ENCODE results near the gene ANKS1B.
"Not testable (repeated sequence)": the region's sequence is repeated elsewhere in the genome, so short reads cannot be mapped to it uniquely, and the experiment has no call there.

ANKS1B gene

GRCh38 chr12:99704036-99704435 lies 280.7 kb downstream of the ANKS1B start:
- no peak for DNase-seq (ENCODE audit: low spot score)

- no peak for DNase-seq (ENCODE audit: low spot score)
Measured at GRCh38 chr12:99700032-99700431, 284.7 kb downstream of the ANKS1B start.

GRCh38 chr12:99695050-99695449 lies 289.7 kb downstream of the ANKS1B start:
- DNase-seq (ENCODE audit: low spot score): no peak

DNA sequence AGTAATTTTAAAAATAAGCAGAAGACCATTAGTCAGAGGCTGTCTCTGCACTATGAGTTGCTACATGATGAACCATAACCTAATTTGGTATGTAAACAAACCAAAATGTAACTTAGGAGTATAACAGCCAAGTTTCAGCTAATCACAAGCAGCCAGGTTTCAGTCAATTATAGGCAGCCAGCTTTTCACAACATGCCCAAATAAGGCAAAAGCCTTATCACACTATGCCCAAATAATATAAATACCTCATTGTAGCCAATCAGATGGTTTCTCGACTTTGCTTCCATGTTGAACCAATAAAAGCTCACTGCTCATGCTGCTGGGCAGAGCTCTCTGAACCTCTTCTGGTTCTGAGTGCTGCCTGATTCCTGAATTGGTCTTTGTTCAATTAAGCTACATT lies 298.6 kb downstream of the ANKS1B start:
- DNase-seq (ENCODE audit: low spot score): no peak

DNA sequence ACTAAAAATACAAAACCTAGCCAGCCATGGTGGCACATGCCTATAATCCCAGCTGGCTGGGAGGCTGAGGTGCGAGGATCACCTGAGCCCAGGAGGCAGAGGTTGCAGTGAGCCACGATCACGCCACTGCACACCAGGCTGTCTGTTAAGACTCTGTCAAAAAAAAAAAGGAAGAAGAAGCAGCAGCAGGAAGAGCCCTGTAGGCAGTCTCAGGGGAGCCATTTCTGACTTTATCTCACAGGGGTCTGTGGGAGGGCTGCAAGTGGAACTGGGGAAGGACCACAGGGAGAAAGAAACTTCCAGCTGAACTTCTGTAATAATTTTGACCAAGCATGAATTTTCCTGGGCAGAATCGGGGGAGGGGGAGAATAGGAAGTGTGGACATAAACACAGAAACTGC lies 304.5 kb downstream of the ANKS1B start:
- no peak for DNase-seq (ENCODE audit: low spot score)

DNA sequence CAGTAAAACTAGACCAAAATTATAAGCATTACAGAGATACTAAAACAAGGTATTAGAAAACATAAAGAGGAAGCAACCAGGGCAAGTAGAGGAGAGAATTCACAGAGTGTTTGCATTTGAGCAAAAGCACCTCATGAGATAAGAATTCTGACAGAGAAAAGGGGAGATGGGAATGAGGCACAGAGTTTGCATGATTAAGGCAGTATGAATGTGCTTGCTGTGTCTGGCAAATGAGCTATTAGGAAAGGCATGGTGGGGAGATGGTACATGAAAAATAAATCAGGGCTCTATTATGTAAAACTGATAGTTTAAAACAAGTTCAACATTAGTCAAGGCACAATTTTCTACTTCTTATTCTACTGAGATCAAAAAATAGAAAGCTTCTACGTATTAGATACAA lies 314.1 kb downstream of the ANKS1B start:
- DNase-seq (ENCODE audit: low spot score): no peak

GRCh38 chr12:99658671-99659349 lies 325.9 kb downstream of the ANKS1B start:
- no peak for DNase-seq (ENCODE audit: low spot score)

DNA sequence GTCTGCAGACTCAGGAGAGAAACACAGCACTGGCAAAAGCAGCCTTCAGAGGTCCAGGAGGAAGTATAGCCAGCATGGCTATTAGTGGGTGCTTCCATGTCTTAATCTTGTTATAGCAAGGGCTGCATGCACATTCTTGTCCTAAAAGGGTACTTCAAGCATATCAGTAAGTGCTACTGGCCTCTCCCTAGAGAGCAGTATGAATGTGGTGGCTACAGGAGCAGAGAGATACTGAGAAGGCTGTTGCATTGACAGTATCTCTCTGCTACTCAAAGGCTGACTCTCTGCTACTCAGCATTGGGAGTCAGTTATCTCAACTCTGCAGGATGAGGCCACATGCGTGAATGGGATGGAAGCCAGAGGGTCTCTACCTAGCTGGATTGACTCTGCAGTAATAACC lies 335.2 kb downstream of the ANKS1B start:
- DNase-seq (ENCODE audit: low spot score): no peak

DNA sequence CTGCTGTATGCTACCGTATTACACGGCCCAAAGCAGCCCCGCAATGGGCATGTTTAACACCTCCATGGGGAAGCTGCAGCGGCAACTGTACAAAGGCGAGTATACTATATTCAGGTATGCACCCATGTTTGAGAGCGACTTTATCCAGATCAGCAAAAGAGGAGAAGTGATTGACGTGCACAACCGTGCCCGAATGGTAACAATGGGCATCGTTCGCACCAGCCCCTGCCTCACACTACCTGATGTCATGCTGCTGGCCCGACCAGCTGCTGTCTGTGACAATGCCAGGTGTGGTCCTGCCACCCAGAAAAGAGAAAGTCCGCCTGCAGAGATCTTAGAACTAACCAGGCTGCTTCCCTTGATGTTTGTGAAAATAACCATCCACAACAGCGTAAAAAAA lies 336.6 kb downstream of the ANKS1B start:
- DNase-seq (ENCODE audit: low spot score): no peak

DNA sequence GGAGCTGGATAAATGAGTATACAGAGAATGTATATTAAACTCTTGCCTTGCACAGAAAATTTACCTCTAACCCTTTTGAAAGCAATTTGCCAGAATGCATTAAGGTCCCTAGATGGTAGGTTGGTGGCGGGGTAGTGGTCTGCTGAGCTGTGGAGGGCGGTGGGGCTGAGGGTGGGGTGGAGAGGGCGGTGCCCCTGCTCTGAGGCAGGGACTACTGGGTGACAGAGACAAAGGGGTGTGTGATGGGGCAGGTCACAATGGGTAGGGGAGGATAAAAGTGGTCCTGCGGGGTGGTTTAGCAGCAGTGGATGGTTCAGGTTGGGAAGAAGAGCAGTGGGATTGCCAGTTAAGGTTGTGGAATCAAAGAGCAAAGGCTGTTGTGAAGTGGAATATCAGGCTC lies 337.3 kb downstream of the ANKS1B start, which contains the start of gene GARIN6:
TSS of gene GARIN6 (plus strand) at position 301 of the 400 bp plus-strand sequence. CDS start 422 bp downstream, outside the sequence.
- no peak for DNase-seq (ENCODE audit: low spot score)

- no peak for DNase-seq (ENCODE audit: low spot score)
Measured at GRCh38 chr12:99644629-99645028, 340.1 kb downstream of the ANKS1B start.

DNA sequence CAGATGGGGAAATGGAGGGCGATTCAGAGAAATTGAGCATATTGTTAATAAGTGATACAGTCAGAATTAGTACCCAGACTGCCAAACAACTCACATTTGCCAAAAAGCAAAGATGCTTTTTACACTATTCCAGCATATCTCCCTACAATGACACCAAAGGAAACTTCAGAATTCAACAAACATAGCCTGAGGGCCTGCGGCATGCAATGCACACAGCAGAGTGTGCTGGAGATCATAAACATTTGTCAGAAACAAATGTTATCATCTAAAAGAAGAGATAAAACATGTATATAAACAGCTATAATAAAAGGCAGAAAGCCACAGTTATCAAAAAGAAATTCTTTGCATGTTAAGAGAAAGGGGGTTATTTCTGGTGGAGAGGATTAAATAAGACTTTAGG lies 357.3 kb downstream of the ANKS1B start:
- DNase-seq (ENCODE audit: low spot score): no peak

- not testable (repeated sequence) for DNase-seq (ENCODE audit: low spot score)
Measured at GRCh38 chr12:99624591-99624990, 360.1 kb downstream of the ANKS1B start.

- no peak for DNase-seq (ENCODE audit: low spot score)
Measured at GRCh38 chr12:99620159-99620479, 364.6 kb downstream of the ANKS1B start.

DNA sequence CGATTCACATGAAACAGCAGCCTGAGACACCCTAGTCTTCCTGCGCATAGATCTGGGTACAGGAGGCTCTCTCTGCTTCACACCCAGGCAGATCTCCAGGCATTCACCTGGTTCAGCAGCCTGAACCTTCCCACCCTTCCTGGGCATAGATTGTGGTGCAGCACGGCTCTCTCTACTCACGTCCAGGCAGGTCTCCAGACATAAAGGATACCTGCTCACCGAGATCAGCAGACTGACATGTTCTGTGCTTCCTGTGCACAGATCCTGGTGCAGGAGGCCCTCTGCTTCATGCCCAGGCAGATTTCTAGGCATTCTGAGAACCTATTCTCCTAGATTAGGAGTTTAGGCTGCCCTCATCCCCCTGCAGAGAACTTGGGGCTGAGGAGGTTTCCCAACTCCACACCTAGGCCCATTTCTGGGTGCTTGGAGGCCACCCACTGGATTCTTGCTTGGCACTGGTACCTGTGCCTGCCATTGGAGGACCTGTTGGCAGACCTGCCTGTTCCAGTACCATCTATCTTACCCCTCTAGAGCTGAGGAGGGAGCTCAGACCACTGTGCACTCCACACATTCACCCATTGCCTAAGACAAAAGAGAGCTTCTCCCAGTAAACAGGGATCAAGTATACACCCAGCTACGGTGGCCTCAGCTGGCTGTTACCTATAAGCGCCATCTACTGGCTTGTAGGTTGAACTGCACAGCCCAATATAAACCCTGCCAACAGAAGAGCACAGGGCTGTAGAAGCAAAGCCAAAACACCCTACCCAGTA lies 365.2 kb downstream of the ANKS1B start:
- DNase-seq (ENCODE audit: low spot score): no peak

DNA sequence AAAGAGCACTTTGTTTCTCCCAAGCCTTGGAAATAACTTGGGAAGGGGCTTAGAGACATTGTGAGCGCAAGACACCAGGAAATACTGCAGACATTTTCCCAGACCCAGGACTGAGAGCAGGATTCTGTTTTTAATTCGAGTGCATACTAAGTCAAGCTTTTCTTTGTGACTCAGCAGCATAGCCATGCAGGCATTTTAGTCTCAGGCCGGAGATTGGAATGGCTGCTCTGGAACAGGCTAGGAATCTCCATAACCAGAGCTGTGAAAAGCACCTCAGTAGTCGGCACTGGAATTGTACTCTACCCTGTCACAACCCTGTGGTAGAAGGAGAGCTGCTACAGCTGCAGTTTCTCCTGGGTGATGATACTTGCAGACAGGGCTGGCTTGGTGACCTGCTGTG lies 366.1 kb downstream of the ANKS1B start:
- no peak for DNase-seq (ENCODE audit: low spot score)

- DNase-seq (ENCODE audit: low spot score): no peak
Measured at GRCh38 chr12:99611599-99611998, 373.1 kb downstream of the ANKS1B start.

DNA sequence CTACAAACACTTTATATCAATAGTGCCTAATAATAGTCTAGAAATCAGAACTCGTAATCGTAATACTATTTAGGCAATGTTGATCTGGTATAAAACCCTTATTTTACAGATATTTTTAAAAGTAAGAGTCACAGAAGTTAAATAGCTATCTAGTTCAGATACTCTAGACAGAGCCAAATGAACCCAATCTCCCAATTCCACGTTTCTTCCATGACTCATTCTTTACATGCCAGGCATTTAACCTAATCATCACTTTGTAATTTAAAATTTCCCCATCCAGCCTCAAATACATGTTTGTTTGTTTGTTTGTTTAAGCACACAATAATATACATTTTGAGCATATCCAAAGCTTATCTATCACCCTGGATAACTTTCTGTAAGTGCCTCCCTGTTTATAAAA lies 373.6 kb downstream of the ANKS1B start:
- no peak for DNase-seq (ENCODE audit: low spot score)

DNA sequence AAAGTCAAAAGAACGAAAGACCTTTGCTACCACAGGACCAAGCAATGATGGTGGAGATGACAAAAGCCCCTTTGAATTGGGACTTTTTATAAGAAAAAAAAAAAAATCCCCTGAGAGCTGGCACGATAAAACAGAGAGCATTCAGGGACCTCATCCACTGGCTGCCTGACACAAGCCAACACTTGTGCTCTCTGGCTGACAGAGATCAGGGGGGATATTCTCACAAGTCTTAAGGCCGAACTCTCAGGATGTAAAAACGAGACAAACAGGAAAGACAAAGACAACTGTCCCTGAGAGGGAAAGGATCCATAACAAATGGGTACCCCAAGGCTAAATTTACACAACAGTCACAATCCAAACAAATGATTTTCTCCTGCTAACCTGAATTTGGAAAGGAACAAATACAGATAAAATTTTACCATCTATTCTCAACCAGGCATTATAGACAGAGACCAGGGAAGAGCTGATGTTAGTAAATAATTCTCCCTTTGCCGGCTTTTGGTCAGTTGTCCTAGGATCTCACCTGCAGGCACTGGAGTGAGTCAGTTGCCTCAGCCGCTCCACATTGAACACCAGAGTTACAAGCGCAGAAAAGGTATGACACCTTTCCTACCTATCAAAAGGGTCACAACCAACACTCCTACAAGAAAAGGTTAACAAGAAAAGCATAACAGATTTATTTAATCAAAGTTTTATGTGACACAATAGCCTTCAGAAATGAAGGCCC lies 375.1 kb downstream of the ANKS1B start:
- DNase-seq (ENCODE audit: low spot score): no peak

- no peak for DNase-seq (ENCODE audit: low spot score)
Measured at GRCh38 chr12:99600388-99600787, 384.3 kb downstream of the ANKS1B start.

GRCh38 chr12:99598785-99599184 lies 386.0 kb downstream of the ANKS1B start:
- no peak for DNase-seq (ENCODE audit: low spot score)

DNA sequence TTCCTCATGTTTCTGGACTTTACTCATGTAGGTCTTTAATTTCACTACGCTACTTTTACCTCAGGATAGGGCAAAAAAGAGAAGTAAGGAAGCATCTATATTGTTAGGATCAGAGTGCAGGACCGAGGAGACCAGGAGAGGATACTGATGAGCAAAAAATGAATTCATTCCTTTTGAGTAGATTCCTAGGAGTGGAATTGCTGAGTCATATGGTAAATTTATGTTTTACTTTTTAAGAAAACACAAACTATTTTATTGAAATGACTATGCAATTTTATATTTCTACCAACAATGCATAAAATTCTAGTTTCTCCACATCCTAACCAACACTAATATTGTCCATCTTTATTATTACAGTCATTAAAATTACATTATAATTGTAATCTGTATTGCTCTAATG lies 388.0 kb downstream of the ANKS1B start:
- DNase-seq (ENCODE audit: low spot score): no peak

GRCh38 chr12:99577125-99577524 lies 407.6 kb downstream of the ANKS1B start:
- not testable (repeated sequence) for DNase-seq (ENCODE audit: low spot score)

All from CD4-positive, alpha-beta T cell treated with Interleukin-15 for 4 hours (primary cell).